ENCODE measurements around the gene NEK1. TPM values are rescaled to one million over a fixed set of nuclear protein-coding genes. Genes with fewer than 3 reads are reported as not detected.

The NEK1 gene
- total and polyA plus RNA-seq, 12 donors, result 3.6 to 18.6 (median 15.0) TPM

DNA sequence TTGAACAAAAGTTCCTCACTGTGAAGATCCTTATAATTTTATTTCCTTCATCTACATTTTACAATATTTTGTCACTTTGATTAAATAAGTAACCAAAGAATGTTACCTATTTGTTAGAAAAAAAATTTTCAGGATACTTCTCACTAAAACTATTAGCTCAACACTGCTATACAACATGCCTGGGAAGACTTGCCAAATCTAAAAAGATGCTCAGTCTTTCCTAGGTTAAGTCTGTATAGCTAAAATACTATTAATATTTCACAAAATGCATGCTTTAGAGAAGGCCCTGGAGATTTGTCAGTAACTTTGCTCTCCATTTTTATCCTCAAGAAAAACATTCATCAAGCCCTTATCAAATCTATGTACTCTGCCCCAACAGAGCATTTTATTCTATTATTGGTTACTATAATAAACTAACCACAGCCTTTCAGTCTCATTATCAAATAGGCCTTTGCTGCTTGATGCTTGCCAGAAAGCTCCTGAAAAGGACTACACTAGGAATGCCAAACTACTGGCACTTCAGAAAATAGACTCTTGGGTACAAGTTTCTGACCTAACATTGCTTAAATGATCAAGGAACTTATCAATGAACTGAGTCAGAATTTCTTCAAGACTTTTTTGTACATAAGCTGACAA, 17.7 kb downstream of the NEK1 start:
- Histone ChIP-seq H3K4me3 (no peak overlapping the region), H3K4me1 (peaks cover 0 to 14% (median 9%) of the 10 kb centered on the region in 9 donors), H3K9me3 (no peaks in the 10 kb centered on the region), H3K36me3 (peaks cover 0 to 72% (median 6%) of the 10 kb centered on the region in 9 donors), H3K27me3 (no peaks in the 10 kb centered on the region), H3K27ac (peak overlapping the region in 6 of 10 donors; percentile 25 to 53 (median 33))
- ATAC-seq (peak in 6 of 8 donors; percentile 42 to 84 (median 70)), DNase-seq (no peak)
- TF ChIP-seq CTCF (IDR thresholded peaks at IDR 0.05), result no peak
- intact Hi-C loops (cut with DNase I), result no loop called here

DNA sequence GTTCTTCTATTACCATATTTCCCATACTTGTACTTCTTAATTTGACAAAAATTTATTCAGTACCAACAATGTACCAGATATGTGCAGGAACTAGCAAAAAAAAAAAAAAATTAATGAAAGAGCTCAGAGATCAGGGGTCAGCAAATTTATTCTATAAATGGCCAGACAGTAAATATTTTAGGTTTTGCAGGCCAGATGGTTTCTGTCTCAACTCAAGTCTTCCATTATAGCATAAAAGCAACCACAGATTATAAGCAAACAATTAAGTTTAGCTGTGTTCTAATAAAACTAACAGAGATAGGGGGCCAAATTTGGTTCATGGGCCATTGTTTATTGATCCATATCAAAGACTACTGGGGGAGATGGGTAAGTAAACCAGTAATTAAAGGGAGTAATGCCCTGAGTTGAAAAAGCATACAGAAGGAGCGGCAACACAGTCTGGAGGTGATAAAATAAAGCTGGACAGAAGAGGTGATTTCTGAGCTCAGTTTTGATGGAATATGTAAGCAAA, 19.3 kb downstream of the NEK1 start:
- WGBS, 2 donors, result 100% methylated on average over 1 of the region's 1 CpG
- no peak overlapping the region for H3K27ac ChIP-seq
- no peaks in the 10 kb centered on the region for H3K9me3 ChIP-seq
- H3K27me3 ChIP-seq, result no peaks in the 10 kb centered on the region
- intact Hi-C loops (cut with DNase I), result no loop called here
- DNase-seq (no peak), ATAC-seq (no peak)
- H3K4me1 ChIP-seq, result peaks cover 0 to 14% (median 9%) of the 10 kb centered on the region in 9 donors
- no peak for TF ChIP-seq CTCF (IDR thresholded peaks at IDR 0.05)
- H3K4me3 ChIP-seq, result no peak overlapping the region
- H3K36me3 ChIP-seq, result peaks cover 0 to 72% (median 14%) of the 10 kb centered on the region in 9 donors

GRCh38 chr4:169583563-169583962, 28.8 kb downstream of the NEK1 start:
- no peak overlapping the region for H3K27ac ChIP-seq
- intact Hi-C loops (cut with DNase I), result no loop called here
- H3K9me3 ChIP-seq, result no peaks in the 10 kb centered on the region
- H3K36me3 ChIP-seq, result peaks cover 0 to 95% (median 15%) of the 10 kb centered on the region in 9 donors
- no peak for ATAC-seq
- DNase-seq, result no peak
- WGBS, 2 donors, result 37 to 62% methylated on average over 2 of the region's 2 CpGs
- H3K4me1 ChIP-seq, result no peaks in the 10 kb centered on the region
- H3K27me3 ChIP-seq, result no peaks in the 10 kb centered on the region
- TF ChIP-seq CTCF (IDR thresholded peaks at IDR 0.05), result no peak
- H3K4me3 ChIP-seq, result no peak overlapping the region

- no peaks in the 10 kb centered on the region for H3K27me3 ChIP-seq
- H3K9me3 ChIP-seq, result no peaks in the 10 kb centered on the region
- TF ChIP-seq CTCF (IDR thresholded peaks at IDR 0.05), result no peak
- peaks cover 0 to 90% (median 15%) of the 10 kb centered on the region in 9 donors for H3K36me3 ChIP-seq
- DNase-seq, result no peak
- intact Hi-C loops (cut with DNase I), result no loop called here
- WGBS, 2 donors, result 95 to 97% methylated on average over 3 of the region's 3 CpGs
- H3K27ac ChIP-seq, result no peak overlapping the region
- no peaks in the 10 kb centered on the region for H3K4me1 ChIP-seq
- ATAC-seq, result no peak
- H3K4me3 ChIP-seq, result no peak overlapping the region
Measured at GRCh38 chr4:169582706-169583105, 29.7 kb downstream of the NEK1 start.
